Osteocyte (in vitro differentiated cells): ENCODE measurements around the gene CTNNBL1. TPM values are rescaled to one million over a fixed set of nuclear protein-coding genes. Genes with fewer than 3 reads are reported as not detected.

ENCODE experiments used
- DNase-seq: peaks from one replicate; pipeline ENCODE4 v3.0.0; 2021; ENCODE audit warnings: mixed read lengths; ENCODE audit not compliant: unreplicated experiment; ENCODE audit errors: extremely low spot score
- H3K27ac Mint-ChIP-seq: one replicate; pipeline ENCODE4 v1.8.0; 2021; ENCODE audit warnings: mild to moderate bottlenecking, mixed read lengths; ENCODE audit not compliant: unreplicated experiment
- H3K27me3 Mint-ChIP-seq: one replicate; pipeline ENCODE4 v1.8.0; 2021; ENCODE audit warnings: mixed read lengths; ENCODE audit not compliant: unreplicated experiment
- H3K36me3 Mint-ChIP-seq: one replicate; pipeline ENCODE4 v1.8.0; 2021; ENCODE audit warnings: mixed read lengths; ENCODE audit not compliant: unreplicated experiment
- H3K4me1 Mint-ChIP-seq: one replicate; pipeline ENCODE4 v1.8.0; 2021; ENCODE audit warnings: mixed read lengths; ENCODE audit not compliant: unreplicated experiment
- H3K4me3 Mint-ChIP-seq: one replicate; pipeline ENCODE4 v1.8.0; 2021; ENCODE audit warnings: mild to moderate bottlenecking, moderate library complexity, mixed read lengths; ENCODE audit not compliant: unreplicated experiment
- H3K9me3 Mint-ChIP-seq: one replicate; pipeline ENCODE4 v1.8.0; 2021; ENCODE audit warnings: mixed read lengths; ENCODE audit not compliant: unreplicated experiment
- CTCF ChIP-seq: fragments of 200-600 bp; sonication (generic); IDR thresholded peaks from 2 replicates; pipeline ENCODE4 v1.5.0; 2021; ENCODE audit warnings: antibody characterized with exemption, mild to moderate bottlenecking, moderate library complexity
- total RNA-seq: library from RNA; stranded (reverse); gene quantifications from 2 replicates; pipeline ENCODE4 v1.2.1, GENCODE V29; 2021

CTNNBL1 gene
- total RNA-seq, 1 donor from 2014 or later, result 43.4 TPM

GRCh38 chr20:37875460-37876175 lies 181.8 kb downstream of the CTNNBL1 start:
- no peak for DNase-seq
- H3K4me3 Mint-ChIP-seq, result no peak overlapping the region
- TF ChIP-seq CTCF, result no peak
- H3K27me3 Mint-ChIP-seq, result no peaks in the 10 kb centered on the region
- no peaks in the 10 kb centered on the region for H3K4me1 Mint-ChIP-seq
- no peak overlapping the region for H3K27ac Mint-ChIP-seq
- H3K9me3 Mint-ChIP-seq, result no peaks in the 10 kb centered on the region
- H3K36me3 Mint-ChIP-seq, result peaks cover 11% of the 10 kb centered on the region

GRCh38 chr20:37876863-37877262 lies 183.0 kb downstream of the CTNNBL1 start:
- H3K27ac Mint-ChIP-seq, result no peak overlapping the region
- H3K9me3 Mint-ChIP-seq, result no peaks in the 10 kb centered on the region
- TF ChIP-seq CTCF, result no peak
- no peak overlapping the region for H3K4me3 Mint-ChIP-seq
- H3K36me3 Mint-ChIP-seq, result peaks cover 6% of the 10 kb centered on the region
- no peak for DNase-seq
- H3K27me3 Mint-ChIP-seq, result peaks cover 5% of the 10 kb centered on the region
- H3K4me1 Mint-ChIP-seq, result no peaks in the 10 kb centered on the region

DNA sequence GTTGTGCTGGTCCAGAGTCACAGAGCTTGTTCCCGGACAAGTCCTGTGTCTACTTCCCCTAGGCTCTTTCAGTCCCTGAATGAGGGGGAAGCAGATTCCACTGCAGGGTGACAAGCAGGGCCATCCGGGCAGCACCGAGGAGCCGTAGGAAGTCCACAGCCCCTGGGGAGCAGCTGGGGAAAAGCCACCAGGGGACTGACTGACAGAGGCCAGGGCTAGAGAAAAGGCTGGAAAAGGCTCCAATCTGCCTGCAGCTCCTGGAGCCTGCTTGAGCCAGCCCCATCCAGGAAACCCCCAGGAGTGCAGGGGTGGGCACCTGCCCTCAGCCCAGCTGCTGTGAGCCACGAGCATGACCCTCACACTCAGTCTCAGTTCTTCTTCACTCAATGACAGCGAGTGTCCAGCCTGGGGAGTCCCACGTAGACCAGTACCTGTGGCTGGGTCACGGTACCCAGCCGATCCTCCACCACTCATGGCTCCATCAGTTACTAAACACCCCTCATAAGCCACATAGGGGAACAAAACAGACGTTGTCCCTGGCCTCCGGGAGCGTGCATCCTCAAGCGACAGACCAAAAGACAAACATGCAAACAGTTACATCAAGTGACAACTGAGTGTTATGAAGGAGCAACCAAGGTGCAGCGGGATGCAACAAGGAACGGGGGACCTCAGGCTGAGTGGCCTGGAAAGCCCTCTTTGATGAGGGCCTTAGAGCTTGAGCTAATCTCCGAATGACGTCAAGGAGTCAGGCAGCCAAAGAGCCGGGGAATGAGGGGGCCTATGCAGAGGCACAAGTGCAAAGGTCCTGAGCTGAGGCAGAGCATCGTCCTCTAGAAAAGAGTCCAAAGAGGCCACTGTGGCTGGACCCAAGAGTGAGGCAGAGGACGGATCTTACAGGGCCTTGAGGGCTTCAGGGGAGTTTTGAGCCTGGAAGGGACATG lies 184.3 kb downstream of the CTNNBL1 start:
- Mint-ChIP-seq H3K27ac (no peak overlapping the region), H3K4me3 (no peak overlapping the region), H3K4me1 (no peaks in the 10 kb centered on the region), H3K36me3 (peaks cover 6% of the 10 kb centered on the region), H3K27me3 (peaks cover 8% of the 10 kb centered on the region), H3K9me3 (no peaks in the 10 kb centered on the region)
- no peak for TF ChIP-seq CTCF
- DNase-seq, result no peak

- Mint-ChIP-seq H3K36me3 (peaks cover 6% of the 10 kb centered on the region), H3K4me3 (no peak overlapping the region), H3K27me3 (peaks cover 8% of the 10 kb centered on the region), H3K9me3 (no peaks in the 10 kb centered on the region), H3K4me1 (no peaks in the 10 kb centered on the region), H3K27ac (no peak overlapping the region)
- DNase-seq, result no peak
- no peak for TF ChIP-seq CTCF
Measured at GRCh38 chr20:37878835-37879599, 185.2 kb downstream of the CTNNBL1 start.
